Adrenal gland (tissue), 5 donors: ENCODE measurements around the gene NPFFR1.

ENCODE experiments used
- CTCF ChIP-seq, 6 experiments: fragments of 450-650 bp in 4 of 6; fragments of 200-600 bp in 2 of 6; sonication (generic) in 1 of 6; IDR thresholded peaks; 1 replicate in 5 of 6; 2 replicates in 1 of 6; pipeline versions ENCODE4 v1.5.1 to v1.8.0; 2016 to 2021; ENCODE audit warnings: antibody characterized with exemption in 6 of 6, mild to moderate bottlenecking in 2 of 6, moderate library complexity in 1 of 6
- POLR2A ChIP-seq, 2 donors: fragments of 450-650 bp; IDR thresholded peaks; one replicate each; pipeline ENCODE4 v1.6.1; 2017; ENCODE audit warnings: antibody characterized with exemption in 2 of 2, mild to moderate bottlenecking in 2 of 2, moderate library complexity in 1 of 2
- donor health status: DM: no; HTN: no; CAD: no.

GRCh38 chr10:70260734-70261133, 23.1 kb downstream of the NPFFR1 start:
- no peak for TF ChIP-seq CTCF (IDR thresholded peaks at IDR 0.05)
- TF ChIP-seq POLR2A (IDR thresholded peaks at IDR 0.05), result no peak
